ENCODE data around the gene NPAT.

Gene NPAT

DNA sequence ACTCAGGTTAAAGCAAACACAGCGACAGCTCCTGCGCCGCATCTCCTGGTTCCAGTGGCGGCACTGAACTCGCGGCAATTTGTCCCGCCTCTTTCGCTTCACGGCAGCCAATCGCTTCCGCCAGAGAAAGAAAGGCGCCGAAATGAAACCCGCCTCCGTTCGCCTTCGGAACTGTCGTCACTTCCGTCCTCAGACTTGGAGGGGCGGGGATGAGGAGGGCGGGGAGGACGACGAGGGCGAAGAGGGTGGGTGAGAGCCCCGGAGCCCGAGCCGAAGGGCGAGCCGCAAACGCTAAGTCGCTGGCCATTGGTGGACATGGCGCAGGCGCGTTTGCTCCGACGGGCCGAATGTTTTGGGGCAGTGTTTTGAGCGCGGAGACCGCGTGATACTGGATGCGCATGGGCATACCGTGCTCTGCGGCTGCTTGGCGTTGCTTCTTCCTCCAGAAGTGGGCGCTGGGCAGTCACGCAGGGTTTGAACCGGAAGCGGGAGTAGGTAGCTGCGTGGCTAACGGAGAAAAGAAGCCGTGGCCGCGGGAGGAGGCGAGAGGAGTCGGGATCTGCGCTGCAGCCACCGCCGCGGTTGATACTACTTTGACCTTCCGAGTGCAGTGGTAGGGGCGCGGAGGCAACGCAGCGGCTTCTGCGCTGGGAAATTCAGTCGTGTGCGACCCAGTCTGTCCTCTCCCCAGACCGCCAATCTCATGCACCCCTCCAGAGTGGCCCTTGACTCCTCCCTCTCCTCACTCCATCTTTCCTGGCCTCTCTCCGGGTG lies at the start of gene NPAT, which contains the start of gene ATM:
NPAT (minus strand) TSS at position 65 of the 774 bp plus-strand sequence. CDS start 102 bp downstream, outside the sequence.
ATM (plus strand) TSS at position 494 of the 774 bp plus-strand sequence. CDS start 4,558 bp downstream, outside the sequence.
- DNase-seq = peak; percentile 95

DNA sequence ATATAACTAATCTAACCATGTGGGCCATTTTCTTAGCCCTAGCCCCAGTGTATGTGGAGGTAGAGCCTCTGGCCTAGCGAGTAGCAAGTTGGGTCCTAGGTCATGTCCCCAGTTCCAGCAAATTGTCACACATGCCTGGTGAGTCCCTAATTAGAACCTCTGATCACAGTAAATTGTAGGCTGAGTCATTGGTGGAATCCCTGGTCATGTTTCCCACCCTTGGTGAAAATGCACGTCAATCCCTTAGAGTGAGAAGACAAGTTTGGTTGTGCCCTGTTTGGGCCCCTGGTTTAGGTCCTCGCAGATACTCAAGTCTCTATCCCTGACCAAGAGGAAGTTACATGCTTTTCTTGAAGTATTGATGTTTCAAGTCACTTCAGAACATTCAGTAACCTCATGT lies 47.1 kb upstream of the NPAT start:
- DNase-seq = no peak

DNA sequence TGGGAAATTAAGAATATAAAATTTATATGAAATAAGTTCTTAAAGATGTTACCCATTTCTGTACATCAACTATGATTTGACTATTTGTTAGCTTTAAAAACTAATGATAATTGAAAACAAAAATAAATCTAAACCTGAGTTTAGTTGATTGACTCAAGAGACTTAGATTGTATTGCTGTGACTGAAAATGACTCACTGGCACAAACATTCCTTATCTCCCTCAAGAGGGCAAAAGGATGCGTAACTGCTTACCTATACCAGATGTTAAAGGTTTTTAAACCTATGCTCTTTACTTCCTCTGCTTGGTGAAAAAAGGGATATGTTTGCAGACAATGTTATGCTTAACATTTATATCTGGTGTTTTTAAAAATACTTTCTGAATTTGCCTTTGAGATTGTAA lies 30.7 kb upstream of the NPAT start:
- DNase-seq = no peak

DNA sequence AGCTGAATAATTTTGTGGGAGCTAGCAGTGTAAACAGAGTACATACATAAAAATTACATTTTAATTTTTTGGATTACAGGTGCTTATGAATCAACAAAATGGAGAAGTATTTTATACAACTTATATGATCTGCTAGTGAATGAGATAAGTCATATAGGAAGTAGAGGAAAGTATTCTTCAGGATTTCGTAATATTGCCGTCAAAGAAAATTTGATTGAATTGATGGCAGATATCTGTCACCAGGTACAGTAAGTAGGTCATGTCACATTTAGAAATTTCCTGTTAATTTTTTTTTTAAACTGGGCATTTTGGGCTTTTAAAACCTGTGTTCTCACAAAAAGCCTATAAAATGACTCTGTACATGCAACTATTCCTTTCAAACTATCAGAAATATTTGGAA lies 24.4 kb upstream of the NPAT start:
- DNase-seq = no peak

DNA sequence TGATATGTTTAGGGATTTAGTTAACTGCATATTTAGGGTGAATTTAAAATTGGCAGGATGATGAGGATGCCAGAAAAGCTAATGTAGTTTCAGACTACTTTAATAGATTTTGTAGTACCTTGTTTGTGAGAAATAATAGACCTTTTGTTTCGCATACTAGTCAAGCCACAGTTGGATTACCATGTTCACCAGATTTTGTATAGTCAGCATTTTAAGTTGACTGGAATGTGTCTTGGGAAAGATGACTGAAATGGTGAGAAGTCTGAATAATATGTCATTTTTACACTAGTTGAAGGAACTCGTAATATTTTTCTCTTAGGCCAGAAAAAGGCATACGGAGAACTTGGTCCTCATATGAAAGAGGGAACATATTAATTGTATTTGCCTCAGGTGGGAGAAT lies 23.9 kb upstream of the NPAT start:
- DNase-seq = no peak

DNA sequence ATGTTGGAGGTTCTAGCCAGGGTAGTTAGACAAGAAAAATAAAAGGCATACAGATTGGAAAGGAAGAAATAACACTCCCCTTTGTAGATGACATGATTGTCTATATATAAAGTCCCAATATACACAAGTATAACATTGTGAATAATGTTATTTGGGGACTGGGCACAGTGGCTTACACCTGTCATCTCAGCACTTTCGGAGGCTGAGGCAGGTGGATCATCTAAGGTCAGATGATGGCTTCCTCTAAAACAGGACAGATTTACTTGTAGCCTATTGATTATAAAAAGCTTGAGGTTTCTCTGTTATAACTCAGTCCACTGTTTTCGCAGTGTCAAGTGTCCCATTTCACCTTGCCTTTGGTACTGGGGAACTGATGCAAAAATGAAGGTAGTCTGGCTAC lies 20.0 kb upstream of the NPAT start:
- DNase-seq = no peak

DNA sequence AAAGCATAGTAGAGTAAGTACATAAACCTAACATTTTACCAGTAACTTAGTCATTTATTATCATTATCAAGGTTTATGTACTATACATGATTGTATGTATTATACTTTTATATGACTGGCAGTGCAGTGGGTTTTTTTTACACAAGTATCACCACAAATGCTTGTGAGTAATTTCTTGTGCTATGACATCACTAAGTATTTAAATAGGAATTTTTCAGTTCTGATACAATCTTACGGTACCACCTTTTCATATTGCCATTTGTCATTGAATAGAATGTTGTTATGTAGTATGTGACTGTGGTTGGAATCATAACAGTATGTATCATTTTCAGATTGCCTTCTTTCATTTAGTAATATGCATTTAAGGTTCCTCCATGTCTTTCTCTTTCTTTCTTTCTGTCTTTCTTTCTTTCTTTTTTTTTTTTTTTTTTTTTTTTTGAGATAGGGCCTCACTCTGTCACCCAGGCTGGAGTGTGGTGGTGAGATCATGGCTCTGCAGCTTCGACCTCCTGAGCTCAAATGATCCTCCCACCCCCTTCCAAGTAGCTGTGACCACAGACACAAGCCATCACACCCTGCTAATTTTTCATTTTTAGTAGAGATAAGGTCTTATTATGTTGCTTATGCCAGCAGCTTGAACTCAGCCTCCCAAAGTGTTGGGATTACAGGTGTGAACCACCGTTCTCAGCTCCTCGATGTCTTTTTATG lies 19.0 kb upstream of the NPAT start:
- no peak for DNase-seq

DNA sequence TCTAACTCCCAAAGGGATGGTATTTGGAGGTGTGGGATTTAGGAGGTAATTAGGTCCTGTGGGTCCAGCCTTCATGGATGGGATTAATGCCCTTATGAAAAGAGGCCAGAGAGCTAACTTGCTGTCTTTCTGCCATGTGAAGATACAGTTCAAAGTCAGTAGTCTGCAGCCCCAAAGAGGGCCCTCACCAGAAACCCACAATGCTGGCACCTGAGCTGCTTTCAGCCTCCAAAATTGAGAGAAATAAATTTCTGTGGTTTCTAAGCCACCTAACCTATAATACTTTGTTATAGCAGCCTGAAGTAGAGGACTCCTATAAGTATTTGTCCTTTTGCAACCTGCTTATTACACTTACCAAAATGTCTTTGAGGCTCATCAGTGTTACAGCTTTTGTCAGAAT lies 16.6 kb upstream of the NPAT start:
- DNase-seq = no peak

DNA sequence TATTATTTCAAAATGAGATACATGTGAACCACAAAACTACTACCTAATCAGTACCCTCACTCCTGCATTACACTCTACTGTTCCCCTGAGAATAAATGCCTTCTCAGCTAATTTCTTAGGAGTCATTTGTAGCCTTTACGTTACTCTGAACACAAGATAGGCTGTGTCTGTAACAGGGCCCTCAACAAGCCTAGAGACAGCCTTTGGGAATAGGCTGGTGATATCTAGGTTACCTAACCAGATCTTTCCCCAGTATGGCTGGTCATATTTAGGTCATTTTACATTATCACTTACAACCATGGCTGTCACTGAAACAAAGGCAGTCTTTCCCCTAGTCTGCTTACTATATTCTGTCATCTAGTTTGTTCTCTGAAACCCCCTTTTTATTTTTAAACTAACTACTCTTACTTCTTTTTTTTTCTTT lies 14.6 kb upstream of the NPAT start:
- no peak for DNase-seq

DNA sequence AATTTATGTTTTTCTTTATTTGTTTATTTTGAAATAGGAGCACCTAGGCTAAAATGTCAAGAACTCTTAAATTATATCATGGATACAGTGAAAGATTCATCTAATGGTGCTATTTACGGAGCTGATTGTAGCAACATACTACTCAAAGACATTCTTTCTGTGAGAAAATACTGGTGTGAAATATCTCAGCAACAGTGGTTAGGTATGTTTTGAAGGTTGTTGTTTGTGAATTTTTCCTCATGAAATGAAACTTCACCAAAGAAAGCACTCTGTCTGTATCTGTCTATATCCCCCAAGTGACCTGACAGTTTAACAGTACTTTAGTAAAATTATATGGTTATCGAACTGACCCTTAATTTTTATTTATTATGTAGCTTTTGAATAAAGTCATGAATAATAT lies 13.2 kb upstream of the NPAT start:
- no peak for DNase-seq

DNA sequence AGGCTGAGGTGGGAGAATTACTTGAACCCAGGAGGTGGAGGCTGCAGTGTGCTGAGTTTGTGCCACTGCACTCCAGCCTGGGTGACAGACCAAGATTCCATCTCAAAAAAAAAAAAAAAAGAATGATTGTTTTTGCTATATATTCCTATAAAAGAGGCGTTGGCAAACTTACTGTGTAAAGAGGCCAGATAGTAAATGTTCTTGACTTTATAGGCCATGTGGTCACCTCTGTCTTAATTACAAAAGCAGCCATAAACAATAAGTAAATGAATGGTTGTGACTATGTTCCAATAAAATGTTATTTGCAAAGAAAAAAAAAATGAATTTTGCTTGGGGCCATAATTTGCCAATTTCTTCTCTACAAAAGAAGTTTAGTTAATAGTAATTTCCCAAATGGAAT lies 12.8 kb upstream of the NPAT start:
- DNase-seq = no peak

DNA sequence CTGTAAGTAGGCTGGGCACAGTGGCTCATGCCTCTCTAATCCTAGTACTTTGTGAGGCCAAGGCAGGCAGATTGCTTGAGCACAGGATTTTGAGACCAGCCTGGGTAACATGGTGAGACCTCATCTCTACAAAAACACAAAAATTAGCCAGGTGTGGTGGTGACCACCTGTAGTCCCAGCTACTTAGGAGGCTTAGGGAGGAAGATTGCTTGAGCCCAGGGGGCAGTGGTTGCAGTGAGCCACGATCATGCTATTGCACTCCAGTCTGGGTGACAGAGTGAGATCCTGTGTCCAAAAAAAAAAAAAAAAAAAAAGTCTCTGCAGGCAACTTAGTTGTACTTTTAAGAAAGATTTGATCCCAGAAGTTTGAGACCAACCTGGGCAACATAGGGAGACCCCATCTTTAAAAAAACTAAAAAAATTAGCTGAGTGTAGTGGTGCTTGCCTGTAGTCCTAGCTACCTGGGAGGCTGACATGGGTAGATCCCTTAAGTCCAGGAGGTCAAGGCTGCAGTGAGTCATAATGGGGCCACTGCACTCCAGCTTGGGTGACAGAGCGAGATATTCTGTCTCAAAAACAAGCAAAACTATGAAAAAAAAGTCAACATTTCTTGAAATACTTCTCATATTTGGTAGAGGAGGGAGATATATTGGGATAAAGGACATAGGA lies 11.0 kb upstream of the NPAT start:
- DNase-seq = no peak

DNA sequence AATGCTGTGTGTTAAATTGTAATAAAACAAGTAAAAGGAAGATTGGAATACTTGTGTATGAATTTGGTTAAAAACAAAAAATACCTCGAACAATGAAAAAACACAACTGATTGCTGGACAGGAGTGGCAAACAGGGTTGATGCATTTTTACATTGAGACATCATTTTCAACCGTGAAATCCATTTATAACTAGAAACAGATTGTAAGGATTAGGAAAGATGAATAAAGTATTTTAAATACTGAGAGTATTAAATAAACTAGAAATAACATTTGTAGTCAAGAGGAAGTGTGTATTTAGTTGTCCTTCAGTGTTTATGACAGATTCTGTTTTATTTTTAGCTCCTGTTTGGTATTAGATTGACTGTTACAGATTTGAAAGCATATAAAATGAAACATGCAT lies 5.8 kb upstream of the NPAT start:
- no peak for DNase-seq

DNA sequence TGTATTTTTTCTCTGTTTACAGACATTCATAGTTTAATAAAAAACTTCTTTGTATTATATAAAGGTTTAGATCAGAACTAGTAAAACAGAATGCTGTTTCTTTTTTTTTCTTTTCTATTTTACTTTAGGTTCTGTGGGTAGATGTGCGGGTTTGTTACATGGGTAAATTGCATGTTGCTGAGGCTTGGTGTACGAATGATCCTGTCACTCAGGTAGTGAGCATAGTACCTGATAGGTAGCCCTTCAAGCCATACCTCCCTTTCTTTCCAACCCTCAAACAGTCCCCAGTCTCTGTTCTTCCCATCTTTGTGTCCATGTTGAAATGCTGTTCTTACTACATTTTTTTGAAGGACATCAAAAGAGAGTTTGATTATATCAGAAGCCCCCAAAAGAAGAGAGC lies 3.6 kb upstream of the NPAT start:
- DNase-seq = no peak

DNA sequence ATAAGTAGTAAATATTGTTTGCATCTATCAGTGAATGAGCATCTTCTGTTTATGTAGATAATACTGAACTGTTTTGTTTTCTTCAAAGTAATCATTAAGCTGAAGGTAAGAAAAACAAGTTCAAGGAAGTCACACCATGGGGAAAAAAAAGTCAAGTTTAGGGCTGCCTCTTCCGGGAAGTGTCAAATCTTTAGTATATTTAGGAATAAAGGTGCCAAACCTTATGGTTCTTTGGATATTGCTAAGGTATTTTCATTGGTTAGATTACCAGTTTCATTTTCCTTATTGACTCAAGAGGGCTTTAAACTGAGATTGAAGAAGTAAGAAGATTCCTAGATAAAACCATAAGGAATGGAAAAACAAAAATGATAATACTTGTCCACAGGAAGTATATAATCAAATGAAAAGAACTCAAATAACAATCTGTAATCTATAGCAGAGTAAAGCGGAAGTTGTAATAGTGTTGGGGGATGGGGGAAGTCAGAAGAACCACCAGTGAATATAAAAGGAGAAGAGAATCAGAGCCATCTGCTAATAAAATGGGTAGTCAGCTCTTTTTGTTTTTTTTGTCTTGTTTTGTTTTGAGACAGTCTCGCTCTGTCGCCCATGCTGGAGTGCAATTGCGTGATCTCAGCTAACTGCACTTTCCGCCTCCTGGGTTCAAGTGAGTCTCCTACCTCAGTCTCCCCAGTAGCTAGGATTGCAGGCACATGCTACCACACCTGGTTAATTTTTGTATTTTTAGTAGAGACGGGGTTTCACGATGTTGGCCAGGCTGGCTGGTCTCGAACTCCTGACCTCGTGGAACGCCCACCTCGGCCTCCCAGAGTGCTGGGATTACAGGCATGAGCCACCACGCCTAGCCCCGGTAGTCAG lies 2.7 kb upstream of the NPAT start:
- DNase-seq = no peak

DNA sequence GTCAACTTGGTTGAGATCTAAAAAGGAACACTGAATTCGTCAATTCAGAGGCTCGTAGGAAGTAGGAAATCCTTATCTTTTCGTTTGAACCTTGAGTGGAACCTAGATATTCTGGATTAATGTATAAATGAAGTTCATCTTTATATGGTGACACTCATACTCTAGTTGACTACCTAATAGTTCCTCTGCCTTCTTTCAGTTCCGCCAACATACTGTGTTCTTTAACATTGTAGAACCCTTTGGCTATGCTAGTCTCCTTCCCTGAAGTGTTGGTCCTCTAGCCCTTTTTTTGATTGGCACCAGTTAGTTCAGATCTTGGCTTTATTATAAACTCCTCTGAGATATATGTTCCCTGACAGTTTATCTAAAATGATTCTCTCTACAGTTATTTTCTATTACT lies 1.9 kb upstream of the NPAT start:
- no peak for DNase-seq

DNA sequence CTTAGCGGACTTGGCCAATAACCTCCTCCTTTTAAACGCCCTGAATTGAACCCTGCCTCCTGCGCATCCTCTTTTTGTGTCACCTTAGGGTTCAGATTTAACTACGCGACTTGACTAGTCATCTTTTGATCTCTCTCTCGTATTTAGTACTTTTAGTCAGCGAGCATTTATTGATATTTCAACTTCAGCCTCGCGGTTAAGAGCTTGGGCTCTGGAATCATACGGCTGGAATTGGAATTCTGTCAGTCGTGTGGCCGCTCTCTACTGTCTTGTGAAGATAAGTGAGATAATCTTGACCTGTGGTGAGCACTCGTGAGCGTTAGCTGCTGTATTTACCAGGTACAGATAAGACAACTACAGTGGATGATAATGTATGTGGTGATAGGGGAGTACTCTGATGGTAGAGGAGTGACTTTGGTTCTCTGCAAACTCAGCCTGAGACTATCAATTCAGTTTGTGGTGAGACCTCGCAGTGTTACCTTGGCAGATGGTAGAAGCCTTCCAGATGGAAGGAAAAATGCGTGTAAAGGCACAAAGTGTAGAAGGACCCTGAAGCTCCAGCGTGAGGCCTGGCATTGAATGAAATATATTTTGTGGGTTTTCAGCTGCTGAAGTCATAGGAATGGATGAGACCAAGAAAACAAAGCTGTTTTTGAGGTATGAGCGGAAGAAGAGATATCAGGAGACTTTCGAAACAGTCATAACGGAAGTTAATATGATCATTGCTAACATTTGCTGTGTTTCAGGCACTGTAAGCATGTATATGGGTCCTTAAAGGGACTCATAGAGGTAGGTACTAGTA lies 1.1 kb upstream of the NPAT start:
- DNase-seq = no peak

DNA sequence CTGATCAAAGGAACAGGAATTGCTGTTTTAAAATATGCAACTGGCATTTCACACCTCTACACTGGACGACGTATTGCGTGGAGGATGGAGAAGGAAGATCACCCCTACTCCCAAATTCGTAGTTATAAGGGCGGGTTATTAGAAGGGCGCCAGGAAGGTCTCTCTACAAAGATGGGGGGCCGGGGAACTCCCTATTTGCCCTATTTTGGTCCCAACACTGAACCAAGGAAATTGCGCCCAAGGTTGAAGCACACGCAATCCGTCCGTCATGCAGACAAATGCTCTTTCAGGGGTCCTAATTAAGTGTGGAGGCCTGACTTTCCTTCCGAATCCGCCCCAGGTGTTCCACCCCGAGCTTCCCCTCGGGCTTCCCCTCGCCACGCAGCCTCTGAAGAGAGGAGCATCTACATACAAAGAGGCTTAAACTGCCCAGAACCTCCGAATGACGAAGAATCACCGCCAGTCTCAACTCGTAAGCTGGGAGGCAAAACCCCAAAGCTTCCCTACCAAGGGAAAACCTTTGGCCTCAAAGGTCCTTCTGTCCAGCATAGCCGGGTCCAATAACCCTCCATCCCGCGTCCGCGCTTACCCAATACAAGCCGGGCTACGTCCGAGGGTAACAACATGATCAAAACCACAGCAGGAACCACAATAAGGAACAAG lies 396 bp downstream of the NPAT start:
- peak; percentile 24 for DNase-seq

DNA sequence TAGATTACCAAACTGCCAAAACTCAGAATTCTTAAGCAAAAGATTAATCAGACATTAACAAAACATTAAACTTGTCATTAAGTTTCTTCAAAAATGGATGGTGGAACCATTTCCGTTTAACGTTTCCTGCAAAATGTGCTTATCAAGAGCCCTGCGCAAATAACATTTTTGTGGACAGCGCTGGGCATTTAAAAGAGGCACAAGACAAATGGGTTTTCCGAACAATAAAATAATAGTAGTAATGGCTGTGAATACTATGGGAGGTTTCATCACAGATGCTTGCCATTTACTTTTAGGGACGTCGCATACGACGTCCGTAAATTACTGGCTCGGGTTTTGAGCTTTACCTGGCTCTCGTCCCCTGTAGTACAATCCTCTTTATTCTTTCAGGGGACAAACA lies 1.1 kb downstream of the NPAT start:
- DNase-seq = no peak

DNA sequence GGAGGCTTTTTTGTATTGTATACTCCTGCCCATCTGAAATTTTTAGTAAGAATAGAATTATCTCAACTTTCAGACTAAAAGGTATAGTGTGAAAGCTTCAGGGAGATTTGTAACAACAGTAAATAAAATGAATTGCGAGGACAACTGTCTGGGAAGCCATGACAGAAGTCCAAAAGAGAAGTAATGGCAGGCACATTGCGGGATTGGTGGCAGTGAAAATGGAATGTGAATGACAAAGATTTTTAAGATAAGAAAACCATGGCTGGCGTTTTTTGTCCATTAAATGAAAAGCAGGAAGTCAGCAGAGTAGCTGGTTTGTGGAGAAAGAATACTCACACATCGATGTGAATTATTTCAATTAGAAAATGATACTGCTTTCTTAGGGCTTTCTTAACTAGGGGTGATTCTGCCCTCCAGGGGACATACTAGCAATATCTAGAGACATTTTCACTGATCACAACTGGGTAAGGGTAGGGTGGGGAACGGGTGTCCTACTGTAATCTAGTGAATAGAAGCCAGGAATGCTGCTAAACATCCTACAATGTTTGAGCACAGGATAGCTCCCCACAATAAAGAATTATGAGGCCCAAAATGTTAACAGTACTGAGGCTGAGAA lies 1.6 kb downstream of the NPAT start:
- DNase-seq = no peak
